Breast epithelium (tissue), 4 donors: ENCODE results near the gene OGFOD3. TPM values are rescaled to one million over a fixed set of nuclear protein-coding genes. Genes with fewer than 3 reads are reported as not detected.
A peak's percentile ranks its signal among the peaks of the same experiment; 100 is the strongest.

Experiments
- DNase-seq, 2 donors: peaks; one replicate each; pipeline ENCODE4 v3.0.0-alpha.2; 2019; ENCODE audit warnings: low spot score in 2 of 2
- H3K27ac ChIP-seq, 2 donors: fragments of 200-600 bp; sonication (generic) in 1 of 2; one replicate each; pipeline ENCODE4 v1.5.1; 2016 to 2019; ENCODE audit warnings: mild to moderate bottlenecking in 1 of 2
- H3K27me3 ChIP-seq, 2 donors: fragments of 200-600 bp; sonication (generic) in 1 of 2; one replicate each; pipeline versions ENCODE4 v1.5.1 to v1.6.0; 2017 to 2019; ENCODE audit warnings: control low read depth in 1 of 2, mild to moderate bottlenecking in 1 of 2
- H3K36me3 ChIP-seq: fragments of 200-600 bp; one replicate; pipeline ENCODE4 v1.5.1; 2019
- H3K4me1 ChIP-seq, 2 donors: fragments of 200-600 bp; sonication (generic); one replicate each; pipeline ENCODE4 v1.5.1; 2016 to 2019; ENCODE audit warnings: control low read depth in 1 of 2
- H3K4me3 ChIP-seq, 3 donors: fragments of 200-600 bp; sonication (generic); 1 replicate in 2 of 3; 2 replicates in 1 of 3; pipeline ENCODE4 v1.5.1; 2016 to 2019; ENCODE audit warnings: mild to moderate bottlenecking in 3 of 3, moderate library complexity in 2 of 3
- H3K9me3 ChIP-seq, 2 donors: fragments of 200-600 bp; sonication (generic) in 1 of 2; one replicate each; pipeline ENCODE4 v1.5.1; 2016 to 2019; ENCODE audit warnings: control low read depth in 1 of 2
- POLR2A ChIP-seq: fragments of 450-650 bp; IDR thresholded peaks from one replicate; pipeline ENCODE4 v1.6.1; 2016; ENCODE audit warnings: antibody characterized with exemption, mild to moderate bottlenecking, moderate library complexity
- POLR2AphosphoS5 ChIP-seq, 3 donors: sonication (generic); formaldehyde crosslinking; IDR thresholded peaks; one replicate each; pipeline ENCODE4 v1.6.1; 2017; ENCODE audit warnings: antibody characterized with exemption in 3 of 3
- intact Hi-C: fragments of 100-400 bp; cut with DNase I; formaldehyde crosslinking; loops from one replicate; pipeline ENCODE4 v1.15.1; 2023; ENCODE audit warnings: low total_unique reads
- total RNA-seq, 3 donors: library from RNA; depleted of rRNA; stranded (reverse); fragments of >200 nt; gene quantifications; one replicate each; pipeline ENCODE4 v1.1.0, GENCODE V29; 2016
- TF ChIP-seq, protein P1 (sequence below), 3 donors: fragments of 450-650 bp; IDR thresholded peaks; one replicate each; pipeline ENCODE4 v1.5.1; 2016 to 2017; ENCODE audit warnings: antibody characterized with exemption in 3 of 3, mild to moderate bottlenecking in 3 of 3, moderate library complexity in 3 of 3

The OGFOD3 gene
- total RNA-seq, 3 donors from 2014 or later: 26.3 to 32.8 (median 28.5) TPM

DNA sequence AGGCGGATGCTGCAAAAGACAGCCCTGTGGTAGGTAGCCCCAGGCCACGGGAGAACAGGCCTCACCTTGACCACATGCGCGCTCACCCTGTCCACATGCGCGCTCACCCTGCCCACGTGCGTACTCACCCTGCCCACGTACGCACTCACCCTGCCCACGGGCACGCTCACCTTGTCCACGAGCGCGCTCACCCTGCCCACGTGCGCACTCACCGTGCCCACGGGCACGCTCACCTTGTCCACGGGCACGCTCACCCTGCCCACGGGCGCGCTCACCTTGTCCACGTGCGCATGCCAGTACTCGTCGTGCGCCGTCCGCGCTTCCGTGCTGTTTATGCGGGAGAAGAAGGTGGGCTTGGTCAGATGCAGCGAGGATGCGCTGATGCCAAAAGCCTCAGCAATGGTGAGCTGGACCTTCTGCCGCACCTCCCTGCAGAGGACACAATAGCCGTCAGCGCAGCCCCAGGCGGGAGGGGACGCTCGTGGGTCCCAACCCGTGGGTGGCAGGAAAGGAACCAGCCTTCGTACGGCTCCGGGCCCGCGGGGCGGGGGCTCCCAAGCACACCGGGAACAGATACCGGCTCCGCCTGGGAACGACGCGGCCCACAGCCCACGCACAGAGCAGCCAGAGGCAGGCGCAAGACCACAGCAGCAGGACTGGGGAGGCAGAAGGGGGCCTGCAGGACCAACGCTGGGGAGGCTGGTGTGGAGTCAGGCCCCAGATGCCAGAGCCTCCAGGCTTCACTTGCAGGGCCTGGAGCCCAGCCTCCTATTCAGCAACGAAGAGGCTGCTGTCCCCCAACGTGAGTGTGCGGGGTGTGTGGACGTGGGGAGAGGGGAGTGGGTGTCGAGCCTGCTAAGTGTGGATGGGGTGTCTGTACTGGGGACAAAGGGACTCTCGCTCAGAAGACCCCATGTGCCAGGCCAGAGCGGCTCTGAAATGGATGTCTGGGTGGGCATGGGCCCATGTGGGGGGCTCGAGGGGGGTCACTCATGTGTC is 14.4 kb downstream of the OGFOD3 start:
- H3K27me3 ChIP-seq: no peaks in the 10 kb centered on the region
- H3K4me1 ChIP-seq: no peaks in the 10 kb centered on the region
- H3K36me3 ChIP-seq: peaks cover 6% of the 10 kb centered on the region
- no peaks in the 10 kb centered on the region for H3K9me3 ChIP-seq
- TF ChIP-seq POLR2AphosphoS5 (IDR thresholded peaks at IDR 0.05) (no peak), POLR2A (no peak)
- TF ChIP-seq, protein P1, sequence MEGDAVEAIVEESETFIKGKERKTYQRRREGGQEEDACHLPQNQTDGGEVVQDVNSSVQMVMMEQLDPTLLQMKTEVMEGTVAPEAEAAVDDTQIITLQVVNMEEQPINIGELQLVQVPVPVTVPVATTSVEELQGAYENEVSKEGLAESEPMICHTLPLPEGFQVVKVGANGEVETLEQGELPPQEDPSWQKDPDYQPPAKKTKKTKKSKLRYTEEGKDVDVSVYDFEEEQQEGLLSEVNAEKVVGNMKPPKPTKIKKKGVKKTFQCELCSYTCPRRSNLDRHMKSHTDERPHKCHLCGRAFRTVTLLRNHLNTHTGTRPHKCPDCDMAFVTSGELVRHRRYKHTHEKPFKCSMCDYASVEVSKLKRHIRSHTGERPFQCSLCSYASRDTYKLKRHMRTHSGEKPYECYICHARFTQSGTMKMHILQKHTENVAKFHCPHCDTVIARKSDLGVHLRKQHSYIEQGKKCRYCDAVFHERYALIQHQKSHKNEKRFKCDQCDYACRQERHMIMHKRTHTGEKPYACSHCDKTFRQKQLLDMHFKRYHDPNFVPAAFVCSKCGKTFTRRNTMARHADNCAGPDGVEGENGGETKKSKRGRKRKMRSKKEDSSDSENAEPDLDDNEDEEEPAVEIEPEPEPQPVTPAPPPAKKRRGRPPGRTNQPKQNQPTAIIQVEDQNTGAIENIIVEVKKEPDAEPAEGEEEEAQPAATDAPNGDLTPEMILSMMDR (IDR thresholded peaks at IDR 0.05): no peak
- H3K27ac ChIP-seq: no peak overlapping the region
- no peak for DNase-seq
- intact Hi-C loops: no loop called here
- no peak overlapping the region for H3K4me3 ChIP-seq

DNA sequence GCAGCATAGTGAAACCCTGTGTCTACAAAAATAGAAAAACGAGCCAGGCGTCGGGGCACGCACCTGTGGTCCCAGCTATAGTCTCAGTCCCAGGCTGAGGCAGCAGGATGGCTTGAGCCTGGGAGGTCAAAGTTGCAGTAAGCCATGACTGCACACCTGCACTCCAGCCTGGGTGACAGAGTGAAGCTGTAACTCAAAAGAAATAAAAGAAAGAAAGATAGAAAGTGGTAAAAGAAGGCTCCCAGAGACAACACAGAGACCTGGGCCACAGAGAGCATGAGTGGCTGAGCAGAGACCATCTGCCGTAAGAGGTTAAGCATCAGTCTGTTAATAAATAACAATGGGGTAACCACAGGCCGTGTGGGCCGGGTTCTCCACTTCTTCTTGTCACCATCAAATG is 15.5 kb downstream of the OGFOD3 start:
- DNase-seq: no peak
- intact Hi-C loops: no loop called here
- Histone ChIP-seq H3K36me3 (peaks cover 6% of the 10 kb centered on the region), H3K27ac (no peak overlapping the region), H3K4me1 (no peaks in the 10 kb centered on the region), H3K9me3 (no peaks in the 10 kb centered on the region), H3K4me3 (no peak overlapping the region), H3K27me3 (no peaks in the 10 kb centered on the region)
- no peak for TF ChIP-seq POLR2A
- TF ChIP-seq, protein P1 (IDR thresholded peaks at IDR 0.05): no peak
- TF ChIP-seq POLR2AphosphoS5 (IDR thresholded peaks at IDR 0.05): no peak

DNA sequence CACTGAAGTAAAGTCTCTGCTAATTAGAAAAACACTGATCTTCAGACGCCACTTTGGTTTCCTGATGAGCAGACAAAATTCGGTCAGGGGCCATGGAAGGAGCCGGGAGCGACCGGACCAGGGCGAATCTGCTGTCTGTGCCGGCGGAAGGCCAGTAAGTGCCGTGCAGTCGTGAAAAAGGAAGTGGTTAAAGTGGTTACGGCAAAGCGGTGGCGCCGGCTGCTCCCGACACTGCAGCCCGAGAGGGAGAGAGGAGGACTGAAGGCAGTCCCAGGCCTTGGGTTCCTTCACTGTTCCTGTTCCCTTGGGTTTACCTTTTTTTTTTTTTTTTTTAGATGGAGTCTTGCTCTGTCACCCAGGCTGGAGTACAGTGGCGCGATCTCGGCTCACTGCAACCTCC is 17.6 kb downstream of the OGFOD3 start:
- Histone ChIP-seq H3K27me3 (no peaks in the 10 kb centered on the region), H3K9me3 (no peaks in the 10 kb centered on the region), H3K4me3 (no peak overlapping the region), H3K36me3 (peaks cover 6% of the 10 kb centered on the region), H3K4me1 (no peaks in the 10 kb centered on the region), H3K27ac (no peak overlapping the region)
- TF ChIP-seq POLR2A: no peak
- TF ChIP-seq POLR2AphosphoS5 (IDR thresholded peaks at IDR 0.05): no peak
- TF ChIP-seq, protein P1 (IDR thresholded peaks at IDR 0.05): no peak
- intact Hi-C loops: no loop called here
- no peak for DNase-seq

DNA sequence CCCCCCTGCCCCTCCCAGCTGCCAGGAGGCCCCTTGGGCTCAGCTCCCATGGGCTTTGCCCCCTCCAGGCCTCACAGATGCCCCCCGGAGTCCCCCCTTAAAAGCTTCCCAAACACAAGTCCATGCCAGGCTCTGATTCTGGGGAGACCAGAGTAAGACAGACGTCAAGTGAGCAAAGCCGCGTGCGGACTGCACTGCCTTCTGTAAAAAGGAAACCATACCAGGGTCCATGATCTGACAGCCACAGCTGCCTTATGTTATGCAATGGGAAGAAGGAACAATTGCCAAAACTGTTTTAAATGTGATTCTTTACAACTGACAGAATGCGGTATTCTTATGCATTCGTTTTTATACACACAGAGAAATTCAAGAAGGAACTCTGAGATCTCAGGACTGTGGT is 18.2 kb downstream of the OGFOD3 start:
- peaks cover 6% of the 10 kb centered on the region for H3K36me3 ChIP-seq
- H3K4me1 ChIP-seq: no peaks in the 10 kb centered on the region
- intact Hi-C loops: no loop called here
- no peaks in the 10 kb centered on the region for H3K9me3 ChIP-seq
- DNase-seq: no peak
- H3K27ac ChIP-seq: peak overlapping the region in 1 of 2 donors; percentile 78
- H3K27me3 ChIP-seq: no peaks in the 10 kb centered on the region
- no peak overlapping the region for H3K4me3 ChIP-seq
- TF ChIP-seq POLR2A (no peak), POLR2AphosphoS5 (IDR thresholded peaks at IDR 0.05) (no peak)
- TF ChIP-seq, protein P1 (IDR thresholded peaks at IDR 0.05): no peak

DNA sequence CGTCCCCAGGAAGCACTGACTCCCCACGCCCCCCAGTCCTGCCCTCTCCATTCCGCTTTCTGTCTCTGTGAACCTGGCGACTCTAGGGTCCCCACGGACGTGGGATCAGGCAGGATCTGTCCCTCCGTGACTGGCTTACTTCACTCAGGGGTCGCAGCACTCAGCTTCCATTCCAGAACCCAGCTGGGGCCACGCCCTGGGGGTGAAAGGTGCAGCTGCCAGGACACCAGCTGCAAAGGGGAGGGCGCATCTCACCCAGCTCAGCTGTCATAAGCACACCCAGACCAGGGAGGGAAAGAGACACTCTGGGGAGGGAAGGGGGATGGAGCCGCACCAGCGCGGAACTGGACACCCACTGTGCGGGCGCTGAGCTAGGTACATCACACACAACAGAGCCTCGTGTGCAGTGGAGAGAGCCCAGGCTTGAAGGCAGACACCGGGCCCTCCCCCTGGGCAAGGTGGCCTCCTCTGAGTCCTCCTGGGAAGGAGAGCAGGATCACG is 18.7 kb downstream of the OGFOD3 start:
- H3K4me3 ChIP-seq: peak overlapping the region in 1 of 3 donors; percentile 8
- no peaks in the 10 kb centered on the region for H3K9me3 ChIP-seq
- H3K36me3 ChIP-seq: peaks cover 6% of the 10 kb centered on the region
- TF ChIP-seq, protein P1 (IDR thresholded peaks at IDR 0.05): no peak
- TF ChIP-seq POLR2A: no peak
- no peak for TF ChIP-seq POLR2AphosphoS5 (IDR thresholded peaks at IDR 0.05)
- intact Hi-C loops: no loop called here
- DNase-seq: no peak
- H3K27ac ChIP-seq: peak overlapping the region in 1 of 2 donors; percentile 78
- no peaks in the 10 kb centered on the region for H3K4me1 ChIP-seq
- no peaks in the 10 kb centered on the region for H3K27me3 ChIP-seq
